ENCODE data around the gene SUB1.

DNA sequence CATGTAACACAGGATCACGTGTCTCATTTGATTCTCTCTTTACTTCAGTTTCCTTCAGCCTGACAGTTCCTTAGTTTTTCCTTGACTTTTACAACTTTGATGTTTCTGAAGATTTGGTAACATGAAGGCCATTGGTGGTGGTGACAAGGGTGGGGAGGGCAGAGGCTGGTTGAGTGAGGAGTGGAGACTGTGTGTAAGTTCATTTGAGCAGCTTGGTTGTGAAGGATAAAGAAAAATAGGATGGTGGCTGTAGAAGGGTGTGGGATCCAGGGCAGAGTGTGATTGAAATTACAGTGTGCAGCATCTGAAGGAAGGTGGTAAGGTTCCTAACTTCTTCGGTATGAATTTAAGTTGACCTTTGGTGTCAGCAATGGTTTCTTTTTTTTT lies 20.4 kb downstream of the SUB1 start:
- TF ChIP-seq POLR2A (IDR thresholded peaks at IDR 0.05; ENCODE audit: low read depth, low read length): no peak
- TF ChIP-seq POLR2AphosphoS5 (IDR thresholded peaks at IDR 0.05; ENCODE audit: low read depth, low read length): peak; percentile 2; the same call in 1 of the 2 replicates
